ENCODE measurements around the gene INHA.

- TF ChIP-seq EP300 (IDR thresholded peaks at IDR 0.05; ENCODE audit: borderline replicate concordance) (no peak), TCF12 (IDR thresholded peaks at IDR 0.05; ENCODE audit: low read depth) (no peak), MAX (IDR thresholded peaks at IDR 0.05) (no peak), CEBPB (IDR thresholded peaks at IDR 0.05) (no peak), EGR1 (IDR thresholded peaks at IDR 0.05) (no peak)
Measured at GRCh38 chr2:219540784-219541504, 31.2 kb upstream of the INHA start.

Measured in Ishikawa (cell line).